CD4-positive, alpha-beta T cell treated with Interleukin-15 for 1 hour (primary cell): ENCODE results near the gene SMYD4.
"Not testable (repeated sequence)": the region's sequence is repeated elsewhere in the genome, so short reads cannot be mapped to it uniquely, and the experiment has no call there.

Experiments
- DNase-seq: peaks from one replicate; pipeline ENCODE4 v3.0.0-alpha.2; 2020

Gene SMYD4

DNA sequence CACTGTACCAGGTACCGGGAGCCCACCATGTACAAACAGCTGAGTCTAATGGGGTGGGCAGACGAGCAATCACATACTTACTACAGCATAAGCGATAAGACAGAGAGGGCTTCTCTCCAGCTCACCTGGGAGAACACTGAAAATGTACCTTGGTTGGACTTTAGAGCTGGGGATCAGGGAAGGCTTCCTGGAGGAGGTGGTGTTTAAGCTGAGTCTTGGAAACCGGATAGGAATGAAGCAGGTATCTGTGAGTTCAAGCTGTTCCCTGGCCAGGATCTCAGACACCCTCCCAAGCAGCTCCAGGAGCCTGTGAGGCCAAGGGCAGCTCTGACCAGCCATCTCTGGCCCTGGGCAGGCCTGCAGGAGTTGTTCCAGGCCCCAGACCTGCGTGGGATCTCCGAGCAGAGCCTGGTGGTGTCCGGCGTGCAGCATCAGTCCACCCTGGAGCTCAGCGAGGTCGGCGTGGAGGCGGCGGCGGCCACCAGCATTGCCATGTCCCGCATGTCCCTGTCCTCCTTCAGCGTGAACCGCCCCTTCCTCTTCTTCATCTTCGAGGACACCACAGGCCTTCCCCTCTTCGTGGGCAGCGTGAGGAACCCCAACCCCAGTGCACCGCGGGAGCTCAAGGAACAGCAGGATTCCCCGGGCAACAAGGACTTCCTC, 75.8 kb downstream of the SMYD4 start:
- DNase-seq, result no peak

DNA sequence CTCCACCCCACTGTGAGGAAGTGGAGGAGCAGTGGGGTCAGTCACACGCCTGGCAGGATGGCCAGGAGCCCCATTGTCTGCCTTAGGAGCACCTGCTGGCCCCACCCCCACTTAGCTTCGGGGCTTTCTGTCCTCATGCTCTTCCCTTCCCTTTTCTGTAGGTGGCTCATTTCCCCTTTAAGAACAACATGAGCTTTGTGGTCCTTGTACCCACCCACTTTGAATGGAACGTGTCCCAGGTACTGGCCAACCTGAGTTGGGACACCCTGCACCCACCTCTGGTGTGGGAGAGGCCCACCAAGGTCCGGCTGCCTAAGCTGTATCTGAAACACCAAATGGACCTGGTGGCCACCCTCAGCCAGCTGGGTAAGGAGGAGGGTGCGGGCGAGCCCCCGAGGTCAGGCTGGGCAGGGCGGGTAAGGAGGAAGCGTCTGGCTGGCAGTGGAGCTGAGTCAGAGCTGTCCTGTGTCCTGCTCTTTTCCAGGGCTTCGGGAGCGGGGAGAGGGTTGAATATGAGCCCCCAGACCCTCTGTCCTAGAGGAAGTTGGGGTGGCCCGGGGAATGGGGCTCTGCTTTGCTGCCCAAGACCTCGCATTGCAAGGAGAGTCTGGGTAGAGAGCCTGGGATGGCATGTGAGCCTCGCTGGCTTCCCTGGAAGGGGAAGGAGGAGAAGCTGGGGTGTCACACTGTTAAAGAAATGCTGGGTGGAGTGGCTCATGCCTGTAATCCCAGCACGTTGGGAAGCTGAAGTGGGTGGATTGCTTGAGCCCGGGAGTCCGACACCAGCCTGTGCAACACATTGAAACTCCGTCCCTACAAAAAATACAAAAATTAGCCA, 77.1 kb downstream of the SMYD4 start:
- DNase-seq, result no peak

GRCh38 chr17:1750628-1751027, 79.1 kb downstream of the SMYD4 start:
- DNase-seq, result no peak

GRCh38 chr17:1746975-1747543, 82.6 kb downstream of the SMYD4 start:
- no peak for DNase-seq

DNA sequence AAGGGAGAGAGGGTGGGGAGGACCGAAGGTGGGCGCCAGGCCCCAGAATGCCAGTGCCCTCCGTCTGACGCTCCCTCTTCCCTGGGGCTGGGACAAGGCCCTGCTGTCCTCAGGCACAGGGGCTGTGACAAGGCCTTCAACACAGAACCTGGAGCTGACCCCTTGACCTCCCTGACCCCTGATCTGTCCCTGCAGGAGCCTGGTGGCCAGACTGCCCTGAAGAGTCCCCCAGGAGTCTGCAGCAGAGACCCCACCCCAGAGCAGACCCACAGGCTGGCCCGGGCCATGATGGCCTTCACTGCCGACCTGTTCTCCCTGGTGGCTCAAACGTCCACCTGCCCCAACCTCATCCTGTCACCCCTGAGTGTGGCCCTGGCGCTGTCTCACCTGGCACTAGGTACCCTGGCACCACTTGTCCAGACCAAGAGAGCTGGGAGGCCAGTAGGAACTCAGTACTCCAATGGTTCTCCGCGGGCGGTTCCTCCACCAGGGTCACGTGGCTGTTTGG, 84.1 kb downstream of the SMYD4 start:
- no peak for DNase-seq

GRCh38 chr17:1744551-1745512, 84.9 kb downstream of the SMYD4 start:
- no peak for DNase-seq

DNA sequence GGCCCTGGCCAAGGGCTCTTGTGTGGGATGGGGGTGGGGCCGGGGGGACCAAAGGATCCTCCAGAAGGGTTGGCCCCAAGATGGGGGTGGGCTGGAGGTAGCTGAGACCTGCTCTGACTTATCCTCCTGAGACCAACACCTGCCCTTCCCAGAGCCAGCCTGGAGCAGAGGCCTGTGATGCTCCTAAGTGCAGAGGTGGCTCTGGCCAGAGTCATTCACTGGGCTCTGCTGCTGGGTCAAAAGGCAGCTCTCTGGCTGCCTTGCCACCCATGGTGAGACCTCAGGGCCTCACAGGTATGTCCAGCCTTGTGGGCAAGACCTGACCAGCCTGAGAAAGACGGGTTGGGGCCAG, 86.6 kb downstream of the SMYD4 start:
- no peak for DNase-seq

GRCh38 chr17:1742371-1743087, 87.2 kb downstream of the SMYD4 start, which contains the start of gene SERPINF2:
SERPINF2 (plus strand) TSS chr17:1742871; CDS start chr17:1744996, 2,125 bp downstream.
- DNase-seq, result no peak

DNA sequence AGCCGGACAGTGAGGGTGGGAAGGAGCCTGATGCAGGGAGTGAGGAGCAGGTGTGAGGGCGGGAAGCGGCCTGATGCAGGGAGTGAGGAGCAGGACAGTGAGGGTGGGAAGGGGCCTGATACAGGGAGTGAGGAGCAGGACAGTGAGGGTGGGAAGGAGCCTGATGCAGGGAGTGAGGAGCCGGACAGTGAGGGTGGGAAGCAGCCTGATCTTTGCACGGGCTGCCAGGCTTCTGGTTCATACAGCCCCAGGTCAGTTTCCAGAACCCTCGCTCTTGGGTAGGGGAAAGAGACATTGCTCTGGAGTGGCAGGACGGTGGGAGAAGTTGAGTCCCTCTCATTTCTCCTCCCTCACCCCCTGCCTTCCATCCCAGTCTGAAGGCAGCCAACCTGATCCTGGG, 87.8 kb downstream of the SMYD4 start:
- not testable (repeated sequence) for DNase-seq

- no peak for DNase-seq
Observed at GRCh38 chr17:1737531-1738291, 92.0 kb downstream of the SMYD4 start.

- DNase-seq, result peak; percentile 37
Observed at GRCh38 chr17:1736348-1737281, 93.1 kb downstream of the SMYD4 start.

- no peak for DNase-seq
Observed at GRCh38 chr17:1735834-1736347, 93.8 kb downstream of the SMYD4 start.

- DNase-seq, result no peak
Observed at GRCh38 chr17:1735418-1735817, 94.3 kb downstream of the SMYD4 start.

- DNase-seq, result no peak
Observed at GRCh38 chr17:1733759-1734158, 95.9 kb downstream of the SMYD4 start.

DNA sequence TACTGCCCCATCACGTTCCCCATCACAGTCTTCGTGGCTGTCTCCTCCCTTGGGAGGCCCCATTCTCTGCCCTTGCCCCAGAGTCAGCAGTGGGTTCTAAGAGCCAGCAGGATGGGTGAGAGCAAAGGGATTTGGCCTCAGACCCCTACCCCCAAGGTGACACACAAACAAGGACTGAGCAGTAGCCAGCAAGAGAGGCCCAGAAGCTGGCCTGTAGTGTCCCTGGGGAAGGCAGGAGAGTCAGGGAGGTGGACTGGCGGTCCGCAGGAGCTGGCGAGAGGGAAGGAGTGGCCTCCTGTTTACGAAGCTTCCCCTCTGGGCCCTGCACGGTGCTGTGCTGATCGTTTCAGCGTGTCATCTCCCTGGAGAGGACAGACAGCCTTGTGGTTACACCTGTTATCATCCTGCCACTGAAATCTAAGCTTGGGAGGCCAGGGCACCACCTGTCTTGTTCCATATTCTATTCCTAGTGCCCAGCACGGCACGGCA, 96.8 kb downstream of the SMYD4 start:
- no peak for DNase-seq

GRCh38 chr17:1732241-1732832, 97.4 kb downstream of the SMYD4 start:
- no peak for DNase-seq

- no peak for DNase-seq
Observed at GRCh38 chr17:1731194-1731506, 98.6 kb downstream of the SMYD4 start.

DNA sequence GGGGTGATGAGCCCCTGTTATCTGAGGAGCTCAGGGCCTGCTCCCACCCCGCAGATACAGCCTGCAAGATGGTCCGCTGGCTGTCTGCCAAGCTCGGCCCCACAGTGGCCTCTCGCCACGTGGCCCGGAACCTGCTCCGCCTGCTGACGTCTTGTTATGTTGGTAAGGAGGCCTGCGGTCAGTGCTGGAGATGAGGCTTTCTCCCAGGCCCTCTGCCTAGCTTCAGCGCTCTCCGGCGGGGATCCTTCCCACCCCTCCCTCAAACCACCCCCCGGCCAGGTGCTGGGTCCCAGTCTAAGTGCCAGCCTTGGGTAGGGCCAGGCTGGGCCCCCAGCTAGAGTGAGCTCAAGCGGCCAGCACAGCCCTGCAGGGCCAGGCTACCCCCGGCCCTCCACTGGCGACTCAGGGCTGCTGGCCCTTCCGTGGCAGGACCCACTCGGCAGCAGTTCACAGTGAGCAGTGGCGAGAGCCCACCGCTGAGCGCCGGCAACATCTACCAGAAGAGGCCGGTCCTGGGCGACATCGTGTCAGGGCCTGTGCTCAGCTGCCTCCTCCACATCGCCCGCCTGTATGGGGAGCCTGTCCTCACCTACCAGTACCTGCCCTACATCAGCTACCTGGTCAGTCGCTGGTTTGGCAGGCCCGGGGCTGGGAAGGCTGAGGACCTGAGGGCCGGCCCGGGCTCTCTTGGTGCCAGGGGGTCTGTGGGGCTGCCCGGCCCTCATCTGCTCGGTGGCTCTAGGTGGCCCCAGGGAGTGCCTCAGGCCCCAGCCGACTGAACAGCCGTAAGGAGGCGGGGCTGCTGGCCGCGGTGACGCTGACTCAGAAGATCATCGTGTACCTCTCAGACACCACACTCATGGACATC, 99.1 kb downstream of the SMYD4 start:
- no peak for DNase-seq
